Right forelimb (tissue), 1 donor: ENCODE data around the gene MSMP.

Experiments
- DNase-seq: peaks from one replicate; pipeline ENCODE4 v3.0.0-alpha.2; 2018

Gene MSMP

DNA sequence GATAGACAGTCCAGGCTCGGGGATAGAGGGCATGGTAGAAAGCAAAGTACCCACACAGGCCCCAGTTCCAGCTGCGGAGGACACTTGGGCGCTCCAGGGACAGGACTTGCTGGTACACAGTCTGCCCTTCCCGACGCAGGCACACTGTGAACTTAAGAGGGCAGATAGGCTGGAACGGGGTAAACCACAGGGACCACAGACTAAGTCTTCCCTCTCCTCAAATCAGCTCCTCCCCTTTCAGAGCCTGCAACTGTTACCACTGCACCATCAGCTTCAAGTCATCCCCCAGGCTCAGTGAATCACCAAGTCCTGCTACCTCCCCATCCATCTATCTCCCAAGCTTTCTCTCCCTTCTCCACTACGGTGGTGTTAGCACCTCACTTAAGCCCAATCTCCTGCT is 12.3 kb downstream of the MSMP start:
- DNase-seq: no peak

DNA sequence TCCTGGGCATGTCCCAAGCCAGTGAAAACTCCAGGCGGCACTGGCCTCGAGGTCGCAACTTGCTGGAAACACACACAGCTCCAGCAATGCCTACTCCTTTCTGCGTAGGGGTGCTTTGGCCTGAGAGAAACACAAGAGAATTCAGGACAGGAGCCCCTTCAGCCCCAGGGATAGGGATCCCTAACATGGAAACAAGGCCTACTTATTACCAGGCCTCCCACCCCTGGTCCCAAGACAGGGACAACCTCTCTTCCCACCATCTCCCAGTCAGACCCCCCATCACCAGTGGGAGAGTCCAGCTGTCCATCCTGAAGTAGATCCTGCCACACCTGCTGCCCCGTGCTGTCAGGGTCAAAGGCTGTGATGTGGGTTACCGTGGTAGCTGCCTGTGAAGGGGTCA is 13.8 kb downstream of the MSMP start:
- DNase-seq: no peak

DNA sequence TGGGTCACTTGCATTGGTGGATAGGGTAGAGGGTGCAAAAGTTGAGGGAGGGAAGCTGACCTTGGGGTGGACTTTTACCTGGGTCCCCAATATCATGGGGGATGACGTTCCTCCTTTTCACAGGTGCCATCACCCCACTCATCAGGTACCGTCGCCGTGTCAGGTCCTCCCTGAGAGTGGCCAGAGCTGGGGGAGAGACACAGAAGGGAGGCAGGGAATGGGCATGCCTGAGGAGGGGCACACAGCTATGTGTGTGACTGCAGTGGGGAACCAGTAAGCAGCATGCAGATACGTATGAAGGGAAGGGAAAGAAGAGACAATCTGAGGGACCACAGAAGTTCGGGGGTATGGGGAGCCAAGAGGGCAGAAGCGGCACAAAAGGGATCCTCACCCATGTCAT is 15.2 kb downstream of the MSMP start:
- DNase-seq: no peak

DNA sequence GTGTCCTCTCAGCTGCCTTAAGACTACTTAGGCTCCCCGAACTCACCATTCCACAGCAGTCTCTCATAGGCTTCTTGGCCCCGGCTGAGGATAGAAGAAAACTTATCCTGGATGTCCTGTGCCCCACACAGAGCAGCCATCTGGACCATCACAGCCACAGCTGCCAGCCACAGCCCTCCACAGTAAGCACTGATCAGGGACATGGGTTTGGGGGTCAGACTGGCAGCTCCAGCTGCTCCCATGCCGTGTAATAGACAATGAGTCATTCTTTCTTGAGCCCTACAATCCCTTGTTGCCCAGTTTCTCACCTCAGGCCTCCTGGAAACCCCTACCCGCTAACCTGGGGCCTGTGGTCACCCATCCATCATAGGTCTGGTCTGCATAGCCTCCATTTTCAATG is 15.9 kb downstream of the MSMP start:
- no peak for DNase-seq

DNA sequence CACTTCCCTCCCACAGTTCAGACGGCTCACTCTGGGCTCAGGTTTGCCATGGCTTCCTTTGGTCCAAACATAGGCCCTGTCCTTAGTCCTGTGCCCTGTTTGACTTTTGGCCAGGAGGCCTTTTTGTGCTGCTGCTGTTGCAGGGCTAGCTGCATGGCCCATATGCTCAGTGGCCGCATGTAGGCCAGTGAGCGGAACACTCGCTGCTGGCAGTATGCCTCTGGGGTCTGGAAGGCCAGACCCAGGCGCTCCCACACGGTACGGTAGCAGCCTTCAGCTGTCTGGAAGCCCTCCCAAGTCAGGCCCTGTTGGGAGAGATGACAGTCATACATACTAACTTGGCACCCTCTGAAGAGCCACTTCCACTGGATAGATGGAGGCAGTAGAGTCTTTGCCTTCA is 16.9 kb downstream of the MSMP start:
- DNase-seq: no peak

DNA sequence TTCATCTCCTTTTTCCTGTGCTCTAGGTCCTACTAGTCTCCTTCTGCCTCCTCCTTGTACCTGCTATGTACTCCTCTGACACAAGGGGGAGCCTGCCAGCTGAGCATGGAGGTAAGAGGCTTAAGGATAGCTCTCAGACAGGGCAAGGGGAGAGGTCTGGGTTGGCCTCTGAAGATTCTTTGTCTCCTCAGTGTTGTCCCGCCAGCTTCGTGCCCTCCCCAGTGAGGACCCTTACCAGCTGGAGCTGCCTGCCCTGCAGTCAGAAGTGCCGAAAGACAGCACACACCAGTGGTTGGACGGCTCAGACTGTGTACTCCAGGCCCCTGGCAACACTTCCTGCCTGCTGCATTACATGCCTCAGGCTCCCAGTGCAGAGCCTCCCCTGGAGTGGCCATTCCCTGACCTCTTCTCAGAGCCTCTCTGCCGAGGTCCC is 17.9 kb downstream of the MSMP start:
- peak; percentile 69 for DNase-seq

DNA sequence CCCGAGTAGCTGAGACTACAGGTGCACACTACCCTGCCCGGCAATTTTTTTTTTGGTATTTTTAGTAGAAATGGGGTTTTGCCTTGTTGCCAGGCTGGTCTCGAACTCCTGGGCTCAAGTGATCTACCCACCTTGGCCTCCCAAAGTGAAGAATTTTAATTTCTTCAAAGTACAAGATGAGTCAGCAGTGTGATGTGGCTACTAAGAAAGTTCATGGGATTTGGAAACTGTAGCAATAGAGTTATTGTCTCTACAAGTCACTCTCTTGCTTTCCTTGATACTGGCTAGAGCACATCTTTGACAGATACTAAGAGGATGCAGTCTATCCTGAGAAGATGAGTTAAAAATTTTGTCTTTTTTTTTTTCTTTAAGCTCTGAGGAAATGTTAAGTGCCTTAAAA is 20.0 kb downstream of the MSMP start:
- DNase-seq: no peak

DNA sequence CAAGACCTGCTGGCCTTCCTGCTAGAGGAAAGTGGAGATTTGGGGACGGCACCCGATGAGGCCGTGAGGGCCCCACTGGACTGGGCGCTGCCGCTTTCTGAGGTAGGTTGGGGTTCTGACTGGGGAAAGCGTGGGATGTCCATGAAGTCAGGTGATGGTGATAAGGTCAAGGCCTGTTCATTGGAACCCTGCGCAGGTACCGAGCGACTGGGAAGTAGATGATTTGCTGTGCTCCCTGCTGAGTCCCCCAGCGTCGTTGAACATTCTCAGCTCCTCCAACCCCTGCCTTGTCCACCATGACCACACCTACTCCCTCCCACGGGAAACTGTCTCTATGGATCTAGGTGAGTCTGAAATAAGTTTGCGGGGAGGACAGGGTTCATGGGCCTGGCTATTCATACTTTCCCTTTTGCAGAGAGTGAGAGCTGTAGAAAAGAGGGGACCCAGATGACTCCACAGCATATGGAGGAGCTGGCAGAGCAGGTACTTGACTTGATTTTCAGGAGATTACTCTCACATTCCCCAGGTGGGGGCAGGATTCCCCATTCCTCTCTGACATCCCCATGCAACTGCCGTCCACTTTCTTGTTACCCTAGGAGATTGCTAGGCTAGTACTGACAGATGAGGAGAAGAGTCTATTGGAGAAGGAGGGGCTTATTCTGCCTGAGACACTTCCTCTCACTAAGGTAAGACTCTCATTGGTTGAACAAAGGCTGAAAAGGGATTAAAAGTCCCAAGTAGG is 21.1 kb downstream of the MSMP start:
- DNase-seq: no peak

DNA sequence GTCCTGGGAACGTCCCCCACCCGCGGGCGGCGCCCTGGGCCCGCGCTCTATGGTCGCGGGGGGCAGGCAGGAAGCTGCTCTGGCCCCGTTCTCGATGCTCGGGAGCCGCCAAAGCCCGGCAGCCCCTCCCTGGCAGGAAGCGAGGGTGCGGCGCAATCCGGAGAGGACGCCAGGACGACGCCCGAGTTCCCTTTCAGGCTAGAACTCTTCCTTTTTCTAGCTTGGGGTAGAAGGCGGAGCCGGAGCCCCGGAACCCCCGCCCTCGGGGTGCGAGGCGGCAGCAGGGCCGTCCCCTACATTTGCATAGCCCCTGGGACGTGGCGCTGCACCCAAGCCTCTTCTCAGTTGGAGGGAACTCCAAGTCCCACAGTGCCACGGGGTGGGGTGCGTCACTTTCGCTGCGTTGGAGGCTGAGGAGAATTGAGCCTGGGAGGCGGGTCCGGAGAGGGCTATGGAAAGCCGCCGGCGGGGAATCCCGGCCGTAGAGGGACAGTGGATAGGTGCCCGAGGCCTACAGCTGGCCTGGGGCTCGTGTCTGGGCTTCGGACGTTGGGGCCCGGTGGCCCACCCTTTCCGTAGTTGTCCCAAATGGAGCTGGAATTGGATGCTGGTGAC is 21.8 kb downstream of the MSMP start, which contains the start of the genes CREB3 and TLN1:
Gene CREB3 (plus strand): TSS at position 482 of the 615 bp plus-strand sequence. CDS start 107 bp downstream, at position 589.
Gene TLN1 (minus strand): TSS at position 11 of the 615 bp plus-strand sequence. CDS start 6,501 bp downstream, outside the sequence.
- DNase-seq: peak; percentile 99

DNA sequence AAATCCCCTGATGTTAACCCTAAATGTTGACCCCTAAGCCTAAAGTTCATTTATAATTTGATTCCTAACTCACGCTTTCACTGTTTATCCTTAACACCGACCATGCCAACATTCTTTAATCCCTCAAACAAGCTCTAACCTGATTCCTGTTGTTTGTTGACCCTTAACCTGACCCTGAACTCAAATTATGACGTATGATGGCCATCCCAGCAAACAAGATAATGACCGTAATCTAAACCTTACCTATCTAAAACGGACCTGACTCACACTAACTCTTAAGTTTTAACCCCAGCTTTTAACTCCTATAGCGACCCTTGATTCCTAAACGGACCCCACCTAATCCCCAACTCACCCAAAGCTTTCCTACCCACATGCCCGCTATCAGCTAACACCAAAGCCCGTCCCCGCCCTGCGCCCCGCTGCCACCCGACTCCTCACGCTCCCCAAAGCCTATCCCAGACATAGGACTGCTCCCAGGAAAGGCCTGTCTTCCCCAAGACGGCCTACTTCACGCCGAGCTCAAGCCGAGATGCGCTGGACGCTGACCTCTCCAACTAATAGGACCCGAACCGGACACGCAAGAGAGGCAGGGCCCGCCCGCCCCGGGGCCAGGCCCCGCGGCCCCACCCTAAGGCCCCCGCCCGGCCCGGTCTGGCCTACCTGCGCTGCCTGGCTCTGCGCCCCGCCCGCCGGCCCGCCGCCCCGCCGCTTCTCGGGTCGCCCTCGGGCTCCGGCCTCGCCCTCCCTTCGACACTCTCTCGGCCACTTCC is 22.5 kb downstream of the MSMP start:
- no peak for DNase-seq

DNA sequence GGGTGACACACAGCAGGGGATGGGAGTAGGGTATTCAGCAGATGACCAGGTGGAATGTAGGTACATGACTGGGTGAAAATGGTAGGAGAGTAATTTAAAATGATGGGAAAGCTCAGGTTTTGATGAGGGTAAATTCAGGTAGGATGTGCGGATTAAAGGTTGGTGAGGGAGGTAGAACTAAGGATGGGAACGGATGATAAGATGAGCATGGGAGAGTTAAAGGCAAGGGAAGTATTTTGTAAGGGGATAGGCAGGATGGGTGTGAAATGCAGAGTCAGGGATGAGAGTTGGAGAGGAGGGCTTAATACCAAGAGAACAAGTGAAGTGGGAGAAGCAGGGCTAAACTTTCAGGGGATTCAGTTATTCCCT is 23.6 kb downstream of the MSMP start:
- no peak for DNase-seq

DNA sequence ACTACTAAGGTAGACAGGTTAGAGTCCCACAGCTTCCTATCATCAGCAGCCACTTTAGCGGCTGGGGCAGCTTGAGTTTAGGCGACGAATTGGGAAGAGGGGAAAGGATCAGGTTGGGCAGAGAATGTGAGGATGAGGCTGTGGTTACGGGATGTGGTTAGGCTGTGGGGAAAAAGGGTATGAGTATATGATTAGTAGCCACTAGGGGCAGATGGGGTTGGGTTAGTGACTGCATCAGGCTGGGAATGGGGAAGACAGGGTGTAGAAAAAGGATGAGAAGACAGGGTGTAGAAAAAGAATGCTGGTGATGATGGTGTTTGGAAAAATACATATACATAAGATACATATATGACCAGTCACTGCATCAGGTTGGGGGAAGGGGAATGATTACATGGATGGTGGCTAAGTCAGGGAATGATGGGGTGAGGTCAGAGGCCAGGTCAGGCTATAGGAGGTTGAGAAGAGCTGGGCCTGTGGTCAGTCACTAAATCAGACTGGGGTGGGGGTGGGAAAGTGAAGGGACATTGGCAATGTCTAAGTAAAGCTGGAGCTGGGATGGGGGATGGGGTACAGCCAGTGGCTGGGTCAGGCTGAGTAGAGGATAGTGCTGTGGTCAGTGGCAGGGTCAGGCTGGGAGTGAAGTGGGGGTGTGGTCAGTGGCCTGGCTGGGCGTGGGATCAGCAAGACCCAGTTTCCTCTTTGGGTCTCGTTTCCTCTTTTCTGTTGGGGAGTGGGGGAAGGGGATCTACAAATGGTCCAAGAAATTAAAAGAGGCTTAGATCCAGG is 24.2 kb downstream of the MSMP start:
- DNase-seq: no peak

DNA sequence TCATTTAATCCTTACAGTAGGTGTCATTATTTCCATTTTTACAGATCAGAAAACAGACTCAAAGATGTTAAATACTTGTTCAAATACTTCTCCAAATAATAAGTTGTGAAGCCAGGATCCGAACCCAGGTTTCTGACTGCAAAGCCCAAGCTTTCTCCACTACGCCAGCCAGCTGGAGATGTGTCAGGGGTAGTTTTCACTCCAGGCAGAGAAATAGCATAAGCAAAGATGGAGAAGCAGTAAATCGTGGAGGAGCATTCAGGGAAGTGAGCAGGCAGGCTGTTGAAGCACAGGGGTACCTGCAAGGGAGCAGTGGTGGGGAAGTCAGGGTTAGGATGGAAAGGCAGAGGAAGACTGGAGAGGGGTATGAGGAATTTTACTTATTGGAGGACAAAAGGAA is 25.0 kb downstream of the MSMP start:
- DNase-seq: no peak

DNA sequence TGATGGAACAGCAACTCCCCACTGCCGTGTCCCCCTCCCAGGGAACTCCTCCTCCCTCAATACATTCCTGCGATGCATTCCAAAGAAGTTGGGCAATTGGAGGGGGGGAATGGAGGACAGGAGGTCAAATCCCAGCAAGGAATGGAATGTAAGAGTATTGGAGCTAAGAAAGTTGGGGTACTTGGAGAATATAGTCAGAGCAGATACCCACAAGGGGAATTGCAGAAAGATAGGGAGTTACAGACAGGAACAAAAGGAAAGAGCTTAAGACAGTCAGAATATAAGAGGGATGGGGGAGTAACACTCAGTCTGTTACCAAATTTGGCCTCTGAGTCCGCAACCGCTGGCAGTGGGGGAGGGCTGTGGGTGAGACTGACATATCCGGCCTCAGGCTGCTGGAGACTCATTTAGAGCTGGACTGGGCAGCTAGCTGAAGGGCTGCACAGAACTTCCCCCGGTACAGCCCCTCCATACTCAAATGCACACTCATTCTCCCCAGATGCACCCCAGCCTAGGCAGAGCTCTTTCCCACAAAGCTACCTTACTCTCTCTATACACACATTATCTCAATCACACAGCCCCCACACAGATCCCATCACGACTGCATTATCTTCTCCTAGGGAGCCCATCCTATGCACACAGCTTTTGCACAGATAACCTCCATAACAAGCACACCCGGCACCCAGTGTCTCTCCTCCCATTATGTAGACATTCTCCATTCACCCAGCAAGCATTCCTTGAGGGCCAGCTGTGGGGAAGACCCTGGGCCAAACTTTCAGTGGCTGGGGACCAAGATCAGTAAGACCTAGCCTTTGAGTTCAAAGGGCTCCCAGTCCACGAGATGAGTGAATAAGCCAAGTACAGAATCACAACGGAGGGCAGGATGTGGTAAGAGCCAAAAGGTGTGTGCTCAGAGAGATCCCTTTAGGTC is 25.8 kb downstream of the MSMP start:
- peak; percentile 63 for DNase-seq

DNA sequence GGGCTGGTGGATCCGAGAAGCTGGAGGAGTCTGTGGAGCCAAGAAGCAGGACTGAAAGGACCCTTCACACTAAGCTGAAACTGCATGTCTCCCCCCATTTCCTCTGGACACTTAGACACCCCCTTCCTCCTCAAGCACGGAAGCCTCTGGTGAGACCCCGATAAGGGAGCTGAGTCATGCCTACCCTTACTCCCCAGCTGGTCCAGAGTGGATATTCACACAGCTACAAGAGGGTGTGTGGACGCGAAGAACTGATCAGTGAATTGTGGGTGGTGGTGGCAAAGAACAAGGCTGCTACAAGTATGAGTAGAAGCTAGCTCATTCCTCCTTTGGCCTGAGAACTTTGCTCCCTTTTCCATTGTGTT is 26.4 kb downstream of the MSMP start:
- DNase-seq: no peak

DNA sequence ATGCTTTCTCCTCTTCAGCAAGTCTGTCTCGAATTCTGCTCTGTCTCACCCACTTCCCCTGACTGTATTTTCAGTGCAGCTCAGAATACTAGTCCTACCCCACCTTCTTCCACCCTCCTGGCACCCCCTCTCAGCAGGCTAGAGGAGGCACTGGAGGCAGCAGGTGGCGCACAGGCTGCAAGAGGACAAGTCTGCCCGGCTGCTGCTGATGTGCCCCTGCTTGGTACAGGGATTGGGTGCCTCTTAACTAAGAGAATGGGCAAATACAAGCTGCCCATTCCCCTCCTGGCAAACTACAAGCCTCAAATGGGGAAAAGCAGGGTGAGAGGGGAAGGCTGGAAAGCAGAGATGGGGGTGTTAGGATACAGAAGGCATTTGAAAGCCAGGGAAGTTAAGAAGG is 27.1 kb downstream of the MSMP start:
- no peak for DNase-seq

DNA sequence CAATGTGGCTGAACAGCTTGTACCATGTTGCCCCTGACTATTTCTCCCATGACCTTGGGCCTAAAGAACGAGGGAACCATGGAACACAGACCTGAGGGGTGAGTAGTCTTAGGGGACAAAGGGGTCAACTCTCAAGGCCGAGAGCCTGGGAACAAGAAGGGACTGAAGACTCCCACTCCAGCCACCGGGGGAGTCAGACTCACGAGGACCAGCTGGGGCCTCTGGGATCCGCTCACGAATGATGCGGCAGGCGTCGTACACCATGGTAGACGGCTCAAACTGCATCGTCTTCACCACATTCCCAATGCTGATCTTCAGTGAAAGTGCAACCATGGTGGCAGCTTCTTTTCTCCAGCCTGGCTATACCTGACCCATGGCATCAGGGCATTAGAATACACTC is 28.7 kb downstream of the MSMP start:
- DNase-seq: no peak

DNA sequence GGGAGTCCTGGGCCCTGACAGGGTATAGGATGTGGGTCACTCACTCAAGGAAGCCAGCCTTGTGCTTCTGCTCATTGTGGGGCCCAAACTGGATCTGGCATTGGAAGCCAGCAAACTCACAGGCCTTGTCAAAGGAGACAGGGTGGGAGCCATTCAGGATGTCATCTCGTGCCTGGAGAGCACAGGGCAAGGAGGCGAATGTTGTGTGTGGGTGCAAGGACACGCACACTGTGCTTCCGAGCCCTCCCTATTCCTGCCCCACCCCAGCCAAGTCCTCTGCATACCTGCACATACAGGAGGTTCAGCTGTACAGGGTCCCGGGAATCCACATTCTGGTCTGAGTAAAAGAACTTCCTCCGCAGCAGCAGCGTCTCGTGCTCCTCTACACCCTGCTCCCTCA is 30.2 kb downstream of the MSMP start:
- no peak for DNase-seq

DNA sequence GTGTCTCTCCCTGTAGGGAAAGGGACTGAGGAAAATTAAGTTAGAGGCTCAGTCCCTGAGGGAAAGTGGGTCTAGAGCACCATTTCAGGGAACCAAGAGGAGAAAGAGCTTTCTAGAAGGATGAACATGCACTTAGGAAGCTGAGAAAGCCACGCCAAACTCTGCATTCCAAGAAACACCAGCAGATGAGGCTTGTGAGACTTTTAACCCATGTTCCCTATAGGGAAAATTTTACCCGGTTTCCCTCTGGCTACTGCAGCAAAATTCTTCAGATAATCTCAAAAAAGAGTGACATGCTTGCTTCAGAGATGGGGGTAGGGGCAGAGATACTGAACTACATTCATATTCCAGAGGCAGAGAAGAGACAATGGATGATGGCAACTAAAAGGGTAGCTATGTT is 30.6 kb downstream of the MSMP start:
- no peak for DNase-seq

DNA sequence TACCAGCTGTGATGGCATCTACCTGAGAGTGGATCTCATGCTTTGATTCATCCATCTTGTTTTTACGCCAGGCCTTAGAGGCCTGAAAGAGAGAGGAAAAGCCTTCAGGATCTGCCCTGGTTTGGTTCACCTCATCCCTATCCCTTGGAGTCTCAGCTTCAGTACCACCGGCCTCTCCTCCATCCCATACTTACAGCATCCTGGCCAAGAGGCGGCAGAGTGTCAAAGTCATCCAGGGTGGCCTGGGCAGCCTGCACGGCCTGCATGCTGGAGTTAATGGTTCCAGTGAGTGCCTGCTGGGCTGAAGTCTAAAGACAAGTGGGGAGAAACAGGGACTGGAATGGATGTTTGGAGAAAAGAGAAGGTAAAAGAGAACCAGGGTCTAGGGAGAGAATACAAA is 34.5 kb downstream of the MSMP start:
- DNase-seq: no peak

DNA sequence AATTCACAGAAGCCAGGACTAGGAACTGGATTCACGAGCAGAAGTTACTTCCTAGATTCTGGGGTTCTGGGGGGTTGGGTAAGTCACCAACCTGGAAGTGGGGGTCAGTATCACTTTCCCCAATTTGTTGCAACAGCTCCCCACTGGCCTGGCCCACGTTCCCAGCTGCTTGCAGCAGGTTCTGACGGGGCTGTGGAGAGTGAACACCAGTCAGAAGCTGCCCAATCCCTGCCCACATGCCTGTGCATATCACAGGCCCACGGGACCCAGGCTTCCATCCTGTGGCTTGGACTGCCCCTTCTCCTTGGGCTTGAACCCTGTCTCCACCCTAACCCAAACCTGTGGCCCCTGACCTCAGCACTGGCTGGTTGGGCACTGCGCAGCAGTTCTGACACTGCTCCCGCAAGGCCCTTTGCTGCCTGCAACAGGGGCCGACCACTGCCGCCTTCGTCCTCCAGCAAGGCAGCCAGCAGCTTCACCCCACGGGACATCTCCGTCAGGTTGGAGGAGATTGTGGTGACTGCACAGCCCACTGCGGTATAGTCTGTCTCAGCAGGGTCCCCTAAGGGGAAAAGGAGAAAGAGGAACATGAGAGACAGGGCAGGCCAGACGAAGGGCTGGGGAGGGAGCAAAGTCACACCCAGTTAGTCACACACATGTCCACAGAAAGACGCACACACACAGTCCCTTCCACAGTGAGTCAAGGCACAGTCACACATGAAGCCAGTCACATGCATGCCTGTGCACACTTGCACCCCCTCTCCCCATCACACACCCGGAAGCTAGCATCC is 35.2 kb downstream of the MSMP start:
- no peak for DNase-seq
